ENCODE measurements around the gene RASL10A. TPM values are rescaled to one million over a fixed set of nuclear protein-coding genes. Genes with fewer than 3 reads are reported as not detected.

RASL10A gene
- polyA plus RNA-seq, 10 donors = 1.2 to 3.1 (median 2.3) TPM

DNA sequence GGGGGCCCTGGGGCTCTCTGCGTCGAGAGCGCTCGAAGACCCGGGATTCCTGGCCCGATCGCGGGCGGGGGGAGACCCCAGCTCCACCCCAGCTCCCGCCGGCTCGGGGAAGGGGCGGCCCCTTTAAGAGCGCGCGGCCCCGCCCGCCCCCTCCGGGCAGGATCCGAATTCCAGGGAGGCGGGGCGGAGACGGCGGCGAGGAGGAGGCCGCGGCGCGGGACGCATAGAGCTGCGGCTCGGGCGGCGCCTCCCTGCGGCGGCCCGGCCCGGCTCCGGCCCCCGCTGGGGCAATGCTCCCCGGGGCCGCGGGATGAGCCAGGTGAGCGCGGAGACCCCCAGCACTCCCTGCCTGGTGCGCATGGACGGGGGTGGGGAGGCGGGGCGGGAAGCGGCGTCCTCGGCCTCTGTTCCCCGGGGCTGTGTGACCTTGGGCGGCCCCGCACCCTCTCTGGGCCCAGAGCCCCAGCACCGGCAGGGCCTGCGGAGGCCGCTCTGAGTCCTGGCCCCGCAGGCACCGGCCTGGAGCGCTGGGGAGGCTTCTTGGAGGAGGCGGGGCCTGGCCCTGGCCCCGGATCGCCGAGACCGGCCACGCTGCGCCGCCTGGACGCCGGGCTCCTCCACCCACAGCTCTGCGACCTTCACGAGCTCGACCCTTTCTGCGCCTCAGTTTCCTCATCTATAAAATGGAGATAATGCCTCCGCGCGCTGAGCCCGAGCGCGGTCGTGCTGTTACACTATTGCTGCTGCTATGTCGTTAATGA lies 8.5 kb downstream of the RASL10A start:
- DNase-seq = peak; percentile 79 to 94 (median 89)

DNA sequence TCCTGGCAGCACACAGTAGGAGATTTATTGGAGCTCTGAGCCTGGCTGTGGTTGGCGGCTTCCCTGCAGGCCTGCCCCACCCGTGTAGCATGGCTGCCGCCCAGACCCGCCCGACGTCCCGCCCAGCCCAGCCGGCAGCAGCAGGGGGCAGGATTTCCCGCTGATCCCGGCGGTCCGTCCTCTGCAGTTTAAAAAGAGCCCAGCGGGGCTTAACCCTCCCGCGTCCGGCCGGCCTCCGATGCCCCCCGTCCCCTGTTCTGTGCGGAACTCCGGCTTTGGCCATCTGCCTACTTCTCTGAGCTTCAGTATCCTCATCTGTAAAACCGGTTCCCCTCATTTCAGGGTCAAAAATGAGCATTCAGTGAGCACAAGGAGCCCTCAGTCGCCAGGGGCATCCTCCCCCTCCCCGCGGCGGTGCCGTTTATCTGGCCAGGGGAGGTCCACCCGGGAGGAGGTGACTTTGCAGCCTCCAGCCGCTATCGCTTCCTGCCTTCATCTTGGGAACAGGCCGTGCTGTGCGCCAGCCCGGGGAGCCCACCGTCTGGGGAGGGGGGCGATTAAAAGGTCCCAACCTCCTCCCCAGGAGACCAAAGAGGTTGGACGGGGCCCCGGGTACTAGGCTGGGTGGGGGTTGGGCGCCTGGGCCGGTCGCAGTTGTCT lies 9.2 kb downstream of the RASL10A start, which contains the start of gene GAS2L1:
Gene GAS2L1 (plus strand): TSS at position 476 of the 660 bp plus-strand sequence. CDS start 1,456 bp downstream, outside the sequence.
- peak; percentile 77 to 94 (median 88) for DNase-seq

DNA sequence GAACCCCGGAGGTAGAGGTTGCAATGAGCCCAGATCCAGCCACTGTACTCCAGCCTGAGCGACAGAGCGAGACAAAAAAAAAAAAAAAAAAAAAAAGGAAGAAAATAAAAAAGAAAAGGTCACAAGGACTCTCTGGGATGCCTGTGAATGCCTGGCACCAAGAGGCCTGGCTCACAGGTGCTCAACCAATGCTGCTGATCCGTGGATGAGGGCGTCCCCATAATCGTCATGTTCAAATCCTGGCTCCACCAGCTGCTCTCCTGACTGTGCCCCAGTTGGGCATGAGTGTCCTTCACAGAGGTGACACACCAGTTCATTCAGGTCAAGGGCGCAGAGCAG lies 9.7 kb downstream of the RASL10A start:
- DNase-seq = no peak

DNA sequence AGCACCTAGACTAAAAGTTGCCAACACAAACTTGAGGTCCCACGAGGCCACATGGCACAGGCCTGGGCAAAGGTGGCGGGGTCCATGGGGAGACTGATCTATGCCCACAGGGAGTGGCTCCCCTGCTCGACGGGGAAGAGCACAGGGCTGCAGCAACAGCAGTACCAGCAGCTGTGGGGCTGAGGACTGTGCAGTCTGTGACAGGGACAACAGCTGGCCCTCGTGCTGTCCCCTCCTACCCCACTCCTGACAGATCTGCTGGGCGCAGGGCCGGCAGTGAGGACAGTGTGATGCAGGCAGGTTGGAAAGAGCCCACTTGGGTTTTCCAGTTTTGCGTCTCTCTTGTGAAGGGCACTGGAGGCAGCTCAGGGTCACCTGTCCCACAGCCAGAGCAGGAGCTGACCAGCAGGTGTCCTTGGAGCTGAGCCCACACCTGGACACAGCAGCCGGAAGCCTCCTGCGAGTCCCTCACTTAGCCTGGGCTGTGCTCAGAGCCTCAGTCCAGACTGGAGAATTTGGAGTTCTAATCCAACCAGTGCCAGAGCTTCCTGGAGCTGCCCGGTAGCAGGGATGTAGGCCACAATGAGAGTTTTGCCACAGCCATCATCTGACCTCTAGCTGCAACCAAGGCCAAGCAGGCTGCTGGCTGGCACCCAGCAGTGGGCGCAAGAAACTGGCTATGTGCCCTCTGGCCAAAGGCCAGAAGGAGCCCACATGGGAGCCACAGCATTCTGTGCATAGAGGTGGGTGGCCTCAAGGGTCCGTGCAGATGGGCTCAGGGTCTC lies 12.6 kb downstream of the RASL10A start:
- no peak for DNase-seq

DNA sequence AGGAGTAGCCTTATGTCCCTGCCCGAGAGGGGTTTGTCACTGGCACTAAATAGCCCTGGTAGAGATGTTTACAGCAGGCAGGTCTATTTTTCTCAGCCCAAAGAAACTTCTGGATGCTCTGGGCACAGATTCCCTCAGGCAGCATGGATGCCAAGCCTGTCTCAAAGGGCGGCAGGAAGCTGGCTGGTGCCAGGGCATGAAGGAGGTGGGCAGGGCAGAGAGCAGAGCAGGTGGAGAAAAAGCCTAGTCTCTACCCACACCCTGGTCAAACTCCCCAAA lies 13.2 kb downstream of the RASL10A start:
- DNase-seq = no peak

DNA sequence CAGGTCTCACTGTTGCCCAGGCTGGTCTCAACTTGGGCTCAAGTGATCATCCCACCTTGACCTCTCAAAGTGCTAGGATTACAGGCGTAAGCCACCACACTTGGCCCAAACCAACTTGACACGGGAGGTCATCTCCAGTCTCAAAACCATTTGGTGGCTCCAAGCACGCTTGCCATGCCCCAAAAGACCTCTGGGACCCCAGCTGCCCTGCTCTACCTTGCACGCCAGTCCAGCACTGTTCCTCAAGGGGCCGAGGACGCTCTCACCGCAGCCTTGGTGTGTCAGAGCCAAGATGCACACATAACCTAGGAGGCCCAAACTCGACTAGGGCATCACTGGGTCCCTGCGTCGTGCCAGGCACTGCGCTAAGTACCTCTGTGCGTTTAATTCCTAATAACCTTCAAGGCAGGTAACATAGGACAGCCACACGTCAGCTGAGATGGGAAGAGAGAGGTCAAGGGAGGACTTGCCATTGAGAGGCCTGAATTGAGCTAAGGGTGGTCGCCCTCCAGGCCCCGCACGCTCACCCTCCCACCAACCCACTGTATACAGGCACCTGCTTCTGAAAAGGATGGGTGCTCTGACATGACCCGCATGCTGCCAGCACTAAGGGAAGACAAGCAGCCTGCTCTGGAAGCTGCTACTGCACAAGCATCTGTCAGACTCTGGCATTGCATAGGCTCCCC lies 13.6 kb downstream of the RASL10A start:
- no peak for DNase-seq

DNA sequence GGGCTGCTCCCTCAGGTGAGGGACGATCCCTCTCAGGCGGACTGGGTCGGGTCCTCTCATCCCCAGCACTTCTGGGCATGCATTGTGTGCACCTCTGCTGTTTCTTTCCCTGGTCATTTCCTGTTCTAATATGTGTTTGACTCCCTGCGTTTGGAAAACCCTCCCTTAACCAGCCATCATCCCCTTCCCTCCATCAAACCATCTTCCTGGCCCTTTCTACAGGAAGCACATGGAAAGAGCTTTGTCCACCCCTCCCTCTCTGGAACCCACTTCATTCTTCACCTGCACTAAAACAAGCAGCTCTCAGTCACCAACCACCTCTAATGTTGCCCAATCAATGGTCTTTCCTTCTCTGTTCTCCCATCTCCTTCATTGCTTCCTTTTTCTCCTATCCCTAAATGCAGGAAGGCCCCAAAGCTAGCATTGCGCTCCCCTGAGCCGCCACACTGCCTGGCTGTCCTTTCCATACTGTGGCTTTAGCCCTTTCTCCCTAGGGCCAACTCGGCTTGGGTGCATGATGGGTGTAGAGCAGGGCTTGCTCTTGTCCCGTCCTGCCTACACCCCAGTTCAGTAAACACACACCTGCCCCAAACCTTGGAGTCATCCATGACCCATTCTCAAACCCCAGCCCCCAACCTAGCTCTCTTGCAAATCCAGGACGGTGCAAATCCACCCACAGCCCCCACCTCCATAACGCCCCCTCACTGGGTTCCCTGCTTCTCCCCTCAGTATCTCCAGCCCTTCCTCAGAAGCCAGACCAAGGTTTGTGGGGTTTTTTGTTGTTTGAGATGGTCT lies 14.5 kb downstream of the RASL10A start:
- no peak for DNase-seq

DNA sequence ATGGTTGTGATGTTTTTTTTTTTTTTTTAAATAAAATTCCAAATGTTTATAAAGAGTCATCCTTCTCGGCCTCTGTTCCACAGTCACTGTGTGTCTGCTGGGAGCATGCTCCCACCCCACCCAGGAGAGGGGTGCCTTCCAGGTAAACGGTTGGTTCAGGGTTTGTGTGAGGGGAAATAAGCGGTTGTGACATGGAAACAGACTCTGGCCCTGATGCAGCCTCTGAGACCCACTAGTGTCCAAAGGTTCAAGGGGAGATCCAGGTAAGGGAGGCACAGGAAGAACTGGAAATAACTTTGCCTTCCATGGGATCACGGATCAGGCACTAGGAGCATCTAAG lies 15.1 kb downstream of the RASL10A start:
- DNase-seq = no peak

DNA sequence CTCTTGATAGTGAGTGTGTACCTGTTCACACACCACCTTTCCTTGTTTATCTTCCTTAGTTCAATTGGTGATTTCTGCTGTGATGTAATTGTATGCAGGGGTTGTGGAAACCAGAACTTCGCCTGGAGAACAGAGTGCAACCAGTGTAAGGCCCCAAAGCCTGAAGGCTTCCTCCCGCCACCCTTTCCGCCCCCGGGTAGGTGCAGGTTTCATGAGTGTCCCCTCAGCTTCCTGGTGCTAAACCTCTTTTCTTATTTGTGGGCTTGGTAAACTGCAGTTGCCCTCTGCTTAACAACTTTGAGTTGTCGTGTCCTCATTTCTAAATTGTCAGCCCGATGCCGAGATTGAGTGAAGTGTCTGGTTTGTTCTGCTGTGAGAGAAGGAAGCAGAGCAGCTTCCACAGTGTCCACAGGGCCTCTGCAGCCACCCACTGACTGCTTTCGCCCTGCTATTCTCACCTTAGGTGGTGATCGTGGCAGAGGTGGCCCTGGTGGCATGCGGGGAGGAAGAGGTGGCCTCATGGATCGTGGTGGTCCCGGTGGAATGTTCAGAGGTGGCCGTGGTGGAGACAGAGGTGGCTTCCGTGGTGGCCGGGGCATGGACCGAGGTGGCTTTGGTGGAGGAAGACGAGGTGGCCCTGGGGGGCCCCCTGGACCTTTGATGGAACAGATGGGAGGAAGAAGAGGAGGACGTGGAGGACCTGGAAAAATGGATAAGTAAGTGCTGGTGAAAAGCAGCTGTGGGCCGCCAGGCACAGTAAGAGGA lies 16.2 kb downstream of the RASL10A start:
- no peak for DNase-seq

DNA sequence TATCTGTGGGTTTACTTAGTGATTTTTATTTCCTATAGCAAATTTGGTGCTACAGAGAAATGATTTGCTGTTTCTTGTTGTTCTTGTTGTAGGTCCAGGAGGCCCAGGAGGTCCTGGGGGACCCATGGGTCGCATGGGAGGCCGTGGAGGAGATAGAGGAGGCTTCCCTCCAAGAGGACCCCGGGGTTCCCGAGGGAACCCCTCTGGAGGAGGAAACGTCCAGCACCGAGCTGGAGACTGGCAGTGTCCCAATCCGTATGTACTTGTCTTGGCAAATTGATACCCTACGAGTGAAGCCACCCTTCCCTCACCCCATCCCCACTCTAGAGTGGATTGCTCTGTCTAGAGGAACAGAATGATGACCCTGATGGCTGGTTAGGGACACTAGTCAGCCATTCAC lies 16.9 kb downstream of the RASL10A start:
- no peak for DNase-seq

DNA sequence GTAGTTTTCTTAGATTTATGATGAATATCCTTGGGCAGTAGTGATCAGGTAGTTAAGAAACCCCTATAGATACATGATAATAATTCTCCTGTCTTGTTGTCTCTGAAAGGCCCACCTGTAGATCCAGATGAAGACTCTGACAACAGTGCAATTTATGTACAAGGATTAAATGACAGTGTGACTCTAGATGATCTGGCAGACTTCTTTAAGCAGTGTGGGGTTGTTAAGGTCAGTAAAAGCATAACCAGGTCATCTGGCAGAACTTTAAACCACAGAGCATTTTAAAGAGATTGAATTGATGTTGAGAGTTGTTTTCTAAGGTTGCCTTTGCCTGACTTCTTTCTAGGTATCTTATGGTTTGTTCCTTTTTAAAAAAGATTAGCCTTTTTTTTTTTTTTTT lies 23.1 kb downstream of the RASL10A start:
- no peak for DNase-seq

DNA sequence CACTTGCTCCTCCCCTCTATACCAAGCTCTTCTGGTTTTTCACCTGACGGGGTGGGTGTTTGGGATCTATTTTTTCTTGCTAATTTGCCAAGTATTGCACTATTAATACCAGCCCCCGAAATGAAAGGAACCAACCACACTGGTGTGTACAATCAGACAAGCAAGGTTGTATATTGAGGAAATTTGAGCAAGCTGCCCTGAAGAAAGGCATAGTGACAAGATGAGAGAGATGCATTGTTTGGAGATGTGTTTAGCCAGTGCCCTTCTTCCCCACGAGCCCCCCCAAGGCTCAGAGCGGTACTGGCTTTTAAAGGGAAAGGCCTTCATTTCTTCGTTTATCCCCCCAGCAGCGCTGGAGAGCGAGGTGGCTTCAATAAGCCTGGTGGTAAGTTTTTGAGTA lies 24.3 kb downstream of the RASL10A start:
- DNase-seq = no peak

DNA sequence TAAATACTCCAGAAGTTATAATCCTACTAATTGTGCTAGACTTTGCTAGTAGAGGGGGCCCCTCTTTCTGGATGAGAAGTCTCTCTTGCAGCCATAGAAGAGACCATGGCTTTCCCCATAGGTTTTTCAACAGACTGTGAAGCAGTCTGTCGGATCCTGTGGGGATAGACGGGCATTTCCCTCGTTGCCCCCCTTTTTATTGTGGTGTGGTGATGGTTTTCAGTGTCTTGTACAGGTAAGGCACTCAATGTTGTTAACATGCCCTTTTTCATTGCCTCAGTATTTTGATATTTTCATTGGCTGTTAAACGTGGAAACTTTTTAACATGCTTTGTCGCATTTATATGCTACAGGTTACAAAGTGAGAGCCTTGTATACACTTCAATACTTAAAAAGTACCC lies 25.4 kb downstream of the RASL10A start:
- no peak for DNase-seq

DNA sequence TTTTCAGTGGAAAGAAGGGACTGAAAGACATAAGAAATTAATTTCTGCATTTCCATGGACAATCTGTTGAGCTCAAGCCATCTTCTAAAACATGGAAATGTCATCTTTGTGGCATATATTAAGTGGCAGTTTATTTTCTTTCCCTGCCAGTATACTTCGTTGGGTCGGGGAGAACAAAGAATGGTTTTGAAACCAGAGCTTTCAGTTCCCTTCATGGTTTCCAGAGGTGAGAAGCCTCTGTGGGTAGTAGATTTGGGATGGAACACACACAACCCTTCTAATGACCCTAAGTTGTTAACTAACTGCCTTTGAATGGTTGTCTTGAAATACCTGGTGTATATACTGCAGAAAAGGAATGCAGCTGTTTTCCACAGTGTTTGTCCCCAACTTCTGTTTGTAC lies 26.7 kb downstream of the RASL10A start:
- no peak for DNase-seq

DNA sequence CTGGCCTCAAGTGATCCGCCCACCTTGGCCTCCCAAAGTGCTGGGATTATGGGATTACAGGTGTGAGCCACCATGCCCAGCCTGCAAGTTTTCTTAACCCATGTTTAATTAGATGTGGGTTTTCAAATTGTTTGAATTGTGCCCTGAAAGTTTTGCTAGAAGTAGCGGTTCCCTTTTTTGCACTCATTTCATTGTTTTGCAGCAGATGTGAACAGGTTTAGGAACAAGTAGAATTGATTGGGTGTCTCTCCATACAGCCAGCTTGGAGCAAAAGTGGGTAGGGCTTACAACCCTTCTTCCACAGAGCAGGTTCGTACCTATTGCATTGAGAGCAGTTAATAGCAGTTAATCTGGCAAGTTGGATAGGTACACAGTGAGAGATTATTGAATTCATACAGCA lies 31.3 kb downstream of the RASL10A start:
- DNase-seq = no peak

DNA sequence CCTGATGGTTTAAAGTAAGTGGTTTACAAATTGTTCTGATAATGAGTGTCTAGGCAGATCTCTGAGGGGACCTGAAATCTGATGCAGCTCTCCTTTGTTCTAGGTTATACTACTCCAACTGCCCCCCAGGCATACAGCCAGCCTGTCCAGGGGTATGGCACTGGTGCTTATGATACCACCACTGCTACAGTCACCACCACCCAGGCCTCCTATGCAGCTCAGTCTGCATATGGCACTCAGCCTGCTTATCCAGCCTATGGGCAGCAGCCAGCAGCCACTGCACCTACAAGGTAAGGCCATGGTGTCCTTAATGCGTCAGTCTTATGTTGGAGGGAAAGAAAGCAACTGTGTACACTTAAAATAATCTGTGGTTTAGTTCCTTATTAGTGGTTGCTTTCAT lies 37.6 kb downstream of the RASL10A start:
- no peak for DNase-seq

DNA sequence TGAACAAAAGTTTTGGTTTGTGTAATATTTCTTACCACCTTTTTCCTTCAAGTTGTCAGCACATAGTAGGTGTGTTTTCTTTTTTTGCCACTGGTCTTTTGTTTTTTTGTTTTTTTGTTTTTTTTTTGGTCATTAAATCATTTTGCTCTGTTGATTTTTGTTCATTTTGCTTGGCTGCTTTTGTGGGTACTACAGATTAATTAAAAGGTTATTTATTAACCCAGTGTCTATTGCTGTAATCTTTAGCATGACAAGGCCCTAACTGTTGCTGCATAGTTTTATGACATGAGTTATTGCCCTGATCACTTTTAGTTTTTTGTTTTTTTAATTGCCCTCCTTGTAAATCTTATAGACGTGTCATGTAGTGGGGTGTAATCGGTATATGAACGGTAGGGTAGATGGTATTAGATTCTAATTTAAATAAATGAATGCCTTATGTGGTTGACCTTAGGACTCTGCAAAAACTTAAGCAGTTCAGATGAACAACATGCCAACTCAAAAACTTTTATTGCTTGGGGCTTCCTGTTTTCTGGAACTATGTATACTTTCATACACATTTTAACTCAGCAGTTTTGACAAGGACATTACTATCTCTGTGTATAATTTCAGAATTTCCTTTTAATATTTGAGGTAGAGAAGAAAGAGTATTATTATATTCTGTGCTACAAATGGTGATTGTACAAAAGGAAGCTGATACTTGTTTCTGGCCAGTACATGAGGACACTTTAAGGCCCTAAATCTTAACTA lies 39.5 kb downstream of the RASL10A start:
- no peak for DNase-seq

DNA sequence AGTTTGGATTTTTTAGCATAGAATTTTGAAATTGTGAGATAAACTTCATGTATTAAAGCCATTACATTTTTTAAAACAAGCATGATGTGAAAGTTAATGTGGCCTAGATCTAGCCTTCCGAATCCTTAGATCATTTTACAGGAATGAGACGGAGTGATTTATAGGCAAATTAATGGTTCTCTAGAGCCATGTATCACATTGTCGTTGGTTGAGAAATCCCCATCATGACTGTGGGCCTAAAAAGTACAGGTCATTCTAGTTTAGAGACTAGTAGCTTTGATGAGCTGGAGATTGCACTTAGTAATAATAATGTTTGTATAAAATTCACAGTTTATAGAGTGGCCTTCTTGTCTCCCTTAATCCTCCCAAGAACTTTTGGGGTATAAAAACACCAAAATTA lies 40.3 kb downstream of the RASL10A start:
- no peak for DNase-seq

DNA sequence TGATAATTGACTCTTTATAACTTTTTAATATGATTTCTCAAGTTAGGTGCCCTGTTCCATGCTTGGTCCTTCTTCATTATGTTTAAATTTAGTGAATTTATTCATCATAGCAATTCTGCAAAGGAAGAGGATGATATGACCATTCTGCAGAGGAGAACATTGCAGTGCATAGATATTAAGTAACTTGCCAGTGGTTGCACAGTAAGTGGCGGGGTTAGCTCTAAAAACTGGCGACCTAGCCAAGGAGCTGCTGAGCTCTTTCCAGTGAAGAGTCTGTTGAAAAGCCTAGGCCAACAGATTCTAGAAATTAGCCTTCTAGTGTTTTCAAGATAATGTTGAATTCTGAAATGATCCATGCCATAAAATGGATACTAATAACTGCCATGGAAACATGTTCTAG lies 42.9 kb downstream of the RASL10A start:
- DNase-seq = no peak

All from muscle of back (tissue), 11 donors.